ENCODE measurements around the gene RIMS1.
A peak's percentile ranks its signal among the peaks of the same experiment; 100 is the strongest.

RIMS1 gene

DNA sequence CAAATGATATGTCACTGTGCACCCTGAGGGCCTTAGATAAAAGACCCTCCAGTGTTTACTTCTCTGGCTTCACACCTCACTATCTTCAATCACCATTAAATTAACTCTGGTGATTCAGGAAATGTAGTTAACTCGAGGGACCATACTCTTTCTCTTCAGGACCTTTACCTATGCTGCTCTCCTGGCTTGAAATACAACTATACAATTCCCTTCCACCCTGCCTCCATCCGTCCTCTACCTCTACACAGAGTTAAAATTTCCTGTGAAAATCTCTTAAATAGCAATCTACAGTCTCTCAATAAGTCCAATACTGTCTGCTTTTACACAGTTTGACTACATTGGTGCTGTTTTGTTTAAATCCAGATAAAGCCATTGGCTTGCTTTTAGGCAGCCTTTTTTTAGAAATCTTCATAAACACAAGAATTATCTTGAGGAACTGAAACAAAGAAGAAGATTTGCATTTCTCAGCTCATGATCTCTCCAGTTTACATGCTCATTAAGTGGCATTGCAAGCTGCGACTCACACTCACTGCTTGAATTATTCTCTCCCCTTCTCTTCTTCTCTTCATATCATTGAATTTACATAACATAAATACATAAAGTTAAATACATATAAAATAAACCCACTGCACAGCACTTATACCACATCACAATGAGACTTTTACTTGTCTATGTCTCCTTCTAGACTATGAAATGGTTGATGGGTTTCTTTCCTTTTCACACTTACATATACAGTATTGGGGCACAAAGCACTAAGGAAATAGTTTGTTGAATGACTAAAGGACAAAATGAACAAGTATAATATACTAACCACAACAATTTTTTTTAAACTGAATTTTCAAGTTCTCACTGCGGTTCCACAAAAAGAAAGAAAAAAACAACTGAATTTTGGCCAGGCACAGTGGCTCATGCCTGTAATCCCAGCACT is 496.5 kb downstream of the RIMS1 start:
- DNase-seq (ENCODE audit: low read depth): peak; percentile 72
- TF ChIP-seq, protein P1, sequence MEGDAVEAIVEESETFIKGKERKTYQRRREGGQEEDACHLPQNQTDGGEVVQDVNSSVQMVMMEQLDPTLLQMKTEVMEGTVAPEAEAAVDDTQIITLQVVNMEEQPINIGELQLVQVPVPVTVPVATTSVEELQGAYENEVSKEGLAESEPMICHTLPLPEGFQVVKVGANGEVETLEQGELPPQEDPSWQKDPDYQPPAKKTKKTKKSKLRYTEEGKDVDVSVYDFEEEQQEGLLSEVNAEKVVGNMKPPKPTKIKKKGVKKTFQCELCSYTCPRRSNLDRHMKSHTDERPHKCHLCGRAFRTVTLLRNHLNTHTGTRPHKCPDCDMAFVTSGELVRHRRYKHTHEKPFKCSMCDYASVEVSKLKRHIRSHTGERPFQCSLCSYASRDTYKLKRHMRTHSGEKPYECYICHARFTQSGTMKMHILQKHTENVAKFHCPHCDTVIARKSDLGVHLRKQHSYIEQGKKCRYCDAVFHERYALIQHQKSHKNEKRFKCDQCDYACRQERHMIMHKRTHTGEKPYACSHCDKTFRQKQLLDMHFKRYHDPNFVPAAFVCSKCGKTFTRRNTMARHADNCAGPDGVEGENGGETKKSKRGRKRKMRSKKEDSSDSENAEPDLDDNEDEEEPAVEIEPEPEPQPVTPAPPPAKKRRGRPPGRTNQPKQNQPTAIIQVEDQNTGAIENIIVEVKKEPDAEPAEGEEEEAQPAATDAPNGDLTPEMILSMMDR (IDR thresholded peaks at IDR 0.05; ENCODE audit: low read depth, low read length, missing control alignments): no peak
- H3K4me3 ChIP-seq (ENCODE audit: low read depth, low read length): no peak overlapping the region

DNA sequence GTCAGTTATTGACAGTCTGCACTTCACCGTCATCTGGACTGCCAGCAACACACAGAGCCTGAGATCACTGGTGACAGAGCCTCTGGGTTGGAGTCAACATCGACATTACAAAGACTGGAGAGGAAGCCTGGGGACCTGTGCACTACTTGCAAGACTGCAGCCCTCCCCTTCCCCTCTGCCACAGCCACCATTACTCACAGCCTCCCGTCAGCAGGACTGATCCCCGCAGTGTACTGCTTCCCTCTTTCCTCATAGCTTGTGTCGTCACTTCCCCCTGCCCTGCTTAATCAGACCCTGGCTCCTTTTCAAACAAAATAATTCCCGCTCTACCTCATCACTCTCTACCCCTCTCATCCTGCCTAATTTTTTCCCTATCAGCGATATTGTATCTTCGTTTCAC is 500.0 kb downstream of the RIMS1 start:
- H3K4me3 ChIP-seq (ENCODE audit: low read depth, low read length): no peak overlapping the region
- TF ChIP-seq, protein P1 (IDR thresholded peaks at IDR 0.05; ENCODE audit: low read depth, low read length, missing control alignments): no peak
- no peak for DNase-seq (ENCODE audit: low read depth)

DNA sequence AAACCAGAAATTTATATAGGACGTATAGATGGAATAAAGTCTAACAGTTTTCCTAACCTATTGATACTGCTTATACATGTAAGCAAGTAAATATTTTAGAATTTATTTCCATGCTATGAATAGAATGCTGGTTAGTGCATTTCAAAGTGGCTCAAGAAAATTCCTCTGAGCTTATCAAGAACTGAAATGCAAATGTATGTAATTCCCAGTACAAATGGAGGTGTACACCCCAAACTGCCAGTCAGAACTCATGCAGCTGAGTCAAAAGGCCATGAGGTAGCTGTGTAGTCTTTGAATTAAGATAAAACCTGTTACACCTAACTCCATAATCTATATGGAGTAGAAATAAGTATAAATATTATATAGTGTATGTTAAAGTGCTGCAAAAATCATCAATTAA is 503.3 kb downstream of the RIMS1 start:
- no peak overlapping the region for H3K4me3 ChIP-seq (ENCODE audit: low read depth, low read length)
- DNase-seq (ENCODE audit: low read depth): no peak
- TF ChIP-seq, protein P1 (IDR thresholded peaks at IDR 0.05; ENCODE audit: low read depth, low read length, missing control alignments): no peak

GRCh38 chr6:72390548-72390947 is 504.2 kb downstream of the RIMS1 start:
- H3K4me3 ChIP-seq (ENCODE audit: low read depth, low read length): no peak overlapping the region
- DNase-seq (ENCODE audit: low read depth): no peak
- TF ChIP-seq, protein P1 (IDR thresholded peaks at IDR 0.05; ENCODE audit: low read depth, low read length, missing control alignments): no peak

GRCh38 chr6:72401865-72402264 is 515.5 kb downstream of the RIMS1 start:
- H3K4me3 ChIP-seq (ENCODE audit: low read depth, low read length): no peak overlapping the region
- TF ChIP-seq, protein P1 (IDR thresholded peaks at IDR 0.05; ENCODE audit: low read depth, low read length, missing control alignments): no peak
- DNase-seq (ENCODE audit: low read depth): no peak

GRCh38 chr6:72403413-72403812 is 517.1 kb downstream of the RIMS1 start:
- DNase-seq (ENCODE audit: low read depth): no peak
- H3K4me3 ChIP-seq (ENCODE audit: low read depth, low read length): no peak overlapping the region
- TF ChIP-seq, protein P1 (IDR thresholded peaks at IDR 0.05; ENCODE audit: low read depth, low read length, missing control alignments): no peak

DNA sequence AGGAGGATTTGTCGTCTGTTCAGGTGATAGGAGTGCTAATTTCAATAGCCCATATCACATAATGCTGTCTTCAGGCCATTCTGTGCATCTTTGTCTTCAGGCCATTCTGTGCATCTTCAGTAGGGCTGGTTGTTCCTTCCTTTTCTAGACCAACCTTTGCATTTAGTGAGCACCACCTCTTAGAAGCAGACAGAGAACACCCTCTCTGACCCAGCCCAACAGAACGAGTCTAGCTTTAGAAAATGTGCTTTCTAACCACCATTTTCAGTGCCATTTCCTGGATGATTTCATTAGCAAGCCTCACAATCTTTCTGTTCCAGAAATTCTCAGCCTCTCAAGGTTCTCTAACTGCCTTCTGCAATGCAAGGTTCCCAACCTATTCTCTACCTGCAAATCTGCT is 520.2 kb downstream of the RIMS1 start:
- no peak overlapping the region for H3K4me3 ChIP-seq (ENCODE audit: low read depth, low read length)
- DNase-seq (ENCODE audit: low read depth): peak; percentile 5
- TF ChIP-seq, protein P1 (IDR thresholded peaks at IDR 0.05; ENCODE audit: low read depth, low read length, missing control alignments): no peak
